GM10266 (cell line): ENCODE results near the gene CRLF3.

Source experiments
- DNase-seq: peaks from one replicate; pipeline ENCODE4 v3.0.0; 2012; ENCODE audit errors: extremely low spot score
- CTCF ChIP-seq: IDR thresholded peaks from 2 replicates; pipeline ENCODE4 v1.5.1; 2012; ENCODE audit warnings: mild to moderate bottlenecking, low read depth; ENCODE audit not compliant: control insufficient read depth, insufficient read depth; ENCODE audit errors: missing control alignments

Gene CRLF3

GRCh38 chr17:30824356-30825145 lies at the start of gene CRLF3:
Gene CRLF3 (minus strand): TSS chr17:30824692. CDS start chr17:30824651, 41 bp downstream.
- DNase-seq: peak; percentile 97
- TF ChIP-seq CTCF: peak; percentile 48

GRCh38 chr17:30869005-30869404 lies 44.5 kb upstream of the CRLF3 start:
- TF ChIP-seq CTCF: no peak
- DNase-seq: no peak

- no peak for TF ChIP-seq CTCF
Measured at GRCh38 chr17:30864636-30865035, 40.1 kb upstream of the CRLF3 start.

GRCh38 chr17:30858556-30859250 lies 34.2 kb upstream of the CRLF3 start:
- no peak for DNase-seq

More at GRCh38 chr17:30864636-30865035, 40.1 kb upstream of the CRLF3 start:
- DNase-seq: no peak

GRCh38 chr17:30854146-30854545 lies 29.7 kb upstream of the CRLF3 start:
- TF ChIP-seq CTCF: no peak
- no peak for DNase-seq

More at GRCh38 chr17:30858556-30859250, 34.2 kb upstream of the CRLF3 start:
- no peak for TF ChIP-seq CTCF

GRCh38 chr17:30848021-30848420 lies 23.5 kb upstream of the CRLF3 start:
- DNase-seq: no peak
- TF ChIP-seq CTCF: no peak

GRCh38 chr17:30840771-30841170 lies 16.3 kb upstream of the CRLF3 start:
- TF ChIP-seq CTCF: no peak
- DNase-seq: no peak
